Keratinocyte (primary cell): Measurements from ENCODE around the gene GHRL. TPM values are rescaled to one million over a fixed set of nuclear protein-coding genes. Genes with fewer than 3 reads are reported as not detected.
A peak's percentile ranks its signal among the peaks of the same experiment; 100 is the strongest.

ENCODE experiments used
- DNase-seq: peaks from one replicate; pipeline ENCODE4 v3.0.0-alpha.2; 2011; ENCODE audit warnings: low read depth, missing footprints, low spot score
- FAIRE-seq: peaks from 2 replicates; lab custom pipeline; 2011; peaks lifted over from hg19 to GRCh38; lab: Jason Lieb, UNC
- H2AFZ ChIP-seq: 2 replicates; pipeline ENCODE4 v1.6.0; 2012; ENCODE audit warnings: low read length, control low read depth, inconsistent platforms; ENCODE audit not compliant: control insufficient read depth
- H3K27ac ChIP-seq: 2 replicates; pipeline ENCODE4 v1.5.1; 2011; ENCODE audit warnings: low read length; ENCODE audit not compliant: control insufficient read depth, insufficient read depth
- H3K27me3 ChIP-seq: 3 replicates; pipeline ENCODE4 v1.6.0; 2011; ENCODE audit warnings: low read length; ENCODE audit not compliant: control insufficient read depth, insufficient read depth; ENCODE audit errors: extremely low read depth
- H3K36me3 ChIP-seq, 2 experiments: 2 replicates in 1 of 2; 3 replicates in 1 of 2; pipeline ENCODE4 v1.5.1; 2011; ENCODE audit warnings: low read length in 2 of 2, mild to moderate bottlenecking in 1 of 2; ENCODE audit not compliant: control insufficient read depth in 2 of 2, insufficient read depth in 2 of 2; ENCODE audit errors: extremely low read depth in 1 of 2
- H3K4me1 ChIP-seq: 3 replicates; pipeline ENCODE4 v1.5.1; 2011; ENCODE audit warnings: low read length; ENCODE audit not compliant: control insufficient read depth, insufficient read depth; ENCODE audit errors: extremely low read depth
- H3K4me2 ChIP-seq: 3 replicates; pipeline ENCODE4 v1.6.0; 2011; ENCODE audit warnings: low read depth, low read length; ENCODE audit not compliant: control insufficient read depth, insufficient read depth; ENCODE audit errors: extremely low read depth
- H3K4me3 ChIP-seq, 3 experiments: fragments of 200-600 bp in 1 of 3; sonication (generic) in 1 of 3; 2 replicates in 2 of 3; 3 replicates in 1 of 3; pipeline ENCODE4 v1.5.1; 2011 to 2016; ENCODE audit warnings: low read length in 3 of 3, mild to moderate bottlenecking in 3 of 3, control low read depth in 2 of 3, inconsistent platforms in 1 of 3, low read depth in 1 of 3, mixed read lengths in 1 of 3, mixed run types in 1 of 3, moderate library complexity in 1 of 3; ENCODE audit not compliant: control insufficient read depth in 2 of 3, insufficient read depth in 2 of 3; ENCODE audit errors: extremely low read depth in 1 of 3
- H3K79me2 ChIP-seq: 2 replicates; pipeline ENCODE4 v1.6.0; 2012; ENCODE audit warnings: low read length; ENCODE audit not compliant: control insufficient read depth, insufficient read depth
- H3K9ac ChIP-seq: 3 replicates; pipeline ENCODE4 v1.6.0; 2011; ENCODE audit warnings: low read length; ENCODE audit not compliant: control insufficient read depth, insufficient read depth; ENCODE audit errors: extremely low read depth
- H3K9me1 ChIP-seq: 3 replicates; pipeline ENCODE4 v1.6.0; 2011; ENCODE audit warnings: low read length; ENCODE audit not compliant: control insufficient read depth, insufficient read depth; ENCODE audit errors: extremely low read depth
- H3K9me3 ChIP-seq: 2 replicates; pipeline ENCODE4 v1.5.1; 2012; ENCODE audit warnings: low read depth, low read length; ENCODE audit not compliant: control insufficient read depth
- H4K20me1 ChIP-seq: 3 replicates; pipeline ENCODE4 v1.6.0; 2011; ENCODE audit warnings: low read length; ENCODE audit not compliant: control insufficient read depth, insufficient read depth; ENCODE audit errors: extremely low read depth
- CTCF ChIP-seq, 3 experiments: IDR thresholded peaks in 1 of 3; conservative IDR thresholded peaks in 1 of 3; optimal IDR thresholded peaks in 1 of 3; 2 replicates in 2 of 3; 3 replicates in 1 of 3; pipeline versions ENCODE3 to v1.5.1; 2011; ENCODE audit warnings: low read length in 3 of 3, mild to moderate bottlenecking in 3 of 3, moderate library complexity in 2 of 3, control low read depth in 1 of 3, inconsistent platforms in 1 of 3; ENCODE audit not compliant: insufficient read depth in 2 of 3; ENCODE audit errors: extremely low read depth in 1 of 3
- EZH2 ChIP-seq: IDR thresholded peaks from one replicate; pipeline ENCODE4 v1.6.1; 2012; ENCODE audit warnings: inconsistent platforms, mild to moderate bottlenecking, low read length, moderate library complexity
- dilution Hi-C: fragments of 300-500 bp; cut with MboI; formaldehyde crosslinking; loops from one replicate; pipeline ENCODE4 v1.7.0; 2020; ENCODE audit warnings: low sequenced_read_pairs; ENCODE audit not compliant: extremely low pct_ligation_motif_present
- polyA plus RNA-seq, 5 experiments: library from polyadenylated mRNA; depleted of rRNA in 3 of 5; stranded (reverse) in 3 of 5; stranded (forward) in 1 of 5; unstranded in 1 of 5; fragments of >200 nt; gene quantifications; 1 replicate in 1 of 5; 2 replicates in 3 of 5; 3 replicates in 1 of 5; pipeline versions ENCODE4 v1.2.1 to v1.2.3, GENCODE V29; 2011 to 2012; ENCODE audit warnings: missing spikeins in 2 of 5, low read depth in 1 of 5, low replicate concordance in 1 of 5

GHRL gene
- polyA plus RNA-seq, 1 donor (not counting 4 experiments of a cell fraction or from before 2014, with no cell fraction given), result not detected

GRCh38 chr3:10247679-10248183, 45.0 kb downstream of the GHRL start:
- H3K4me3 ChIP-seq, result peak overlapping the region in 1 of 3 experiments; percentile 95
- no peak for TF ChIP-seq CTCF (optimal IDR thresholded peaks at IDR 0.05 in 1 of 3, IDR thresholded peaks at IDR 0.05 in 1 of 3, conservative IDR thresholded peaks at IDR 0.05 in 1 of 3; ENCODE audit: extremely low read depth in 1 of 3, insufficient read depth in 2 of 3, low read length in 3 of 3)
- TF ChIP-seq EZH2, result no peak
- H3K9me3 ChIP-seq, result no peaks in the 10 kb centered on the region
- H3K36me3 ChIP-seq, result peaks cover 6 to 7% of the 10 kb centered on the region in 2 experiments
- peak overlapping the region; percentile 37 for H3K4me2 ChIP-seq
- H4K20me1 ChIP-seq, result no peaks in the 10 kb centered on the region
- no peak overlapping the region for H3K27ac ChIP-seq
- no peaks in the 10 kb centered on the region for H3K9me1 ChIP-seq
- FAIRE-seq (no peak), DNase-seq (no peak)
- peaks cover 28% of the 10 kb centered on the region for H3K79me2 ChIP-seq
- peak overlapping the region; percentile 85 for H3K9ac ChIP-seq
- peaks cover 14% of the 10 kb centered on the region for H3K4me1 ChIP-seq
- dilution Hi-C loops, result no loop called here
- no peak overlapping the region for H2AFZ ChIP-seq
- no peaks in the 10 kb centered on the region for H3K27me3 ChIP-seq

- Histone ChIP-seq H3K79me2 (peaks cover 16% of the 10 kb centered on the region), H3K9me1 (no peaks in the 10 kb centered on the region), H2AFZ (no peak overlapping the region), H3K27me3 (no peaks in the 10 kb centered on the region), H3K4me3 (no peak overlapping the region), H3K4me2 (no peak overlapping the region), H3K9me3 (no peaks in the 10 kb centered on the region), H3K9ac (no peak overlapping the region), H3K4me1 (peaks cover 7% of the 10 kb centered on the region), H3K27ac (no peak overlapping the region), H4K20me1 (no peaks in the 10 kb centered on the region), H3K36me3 (no peaks in the 10 kb centered on the region)
- TF ChIP-seq EZH2 (no peak), CTCF (optimal IDR thresholded peaks at IDR 0.05 in 1 of 3, IDR thresholded peaks at IDR 0.05 in 1 of 3, conservative IDR thresholded peaks at IDR 0.05 in 1 of 3; ENCODE audit: extremely low read depth in 1 of 3, insufficient read depth in 2 of 3, low read length in 3 of 3) (no peak)
- DNase-seq (no peak), FAIRE-seq (no peak)
- dilution Hi-C loops, result no loop called here
Measured at GRCh38 chr3:10245081-10245712, 47.5 kb downstream of the GHRL start.
